Smooth muscle cell (in vitro differentiated cells): Measurements from ENCODE around the gene LEF1. TPM values are rescaled to one million over a fixed set of nuclear protein-coding genes. Genes with fewer than 3 reads are reported as not detected.

ENCODE experiments used
- DNase-seq: peaks from one replicate; lab custom pipeline; 2025; ENCODE audit not compliant: unreplicated experiment; lab: John Stamatoyannopoulos, UW
- H2AFZ ChIP-seq: fragments of 200-600 bp; sonication (generic); 2 replicates; pipeline ENCODE4 v1.6.0; 2016; ENCODE audit warnings: antibody characterized with exemption, low read depth, mild to moderate bottlenecking
- H3F3A ChIP-seq: fragments of 200-600 bp; sonication (generic); 2 replicates; pipeline ENCODE4 v1.6.0; 2017; ENCODE audit warnings: antibody characterized with exemption, low read depth
- H3K27ac ChIP-seq: fragments of 200-600 bp; sonication (generic); 2 replicates; pipeline ENCODE4 v1.5.1; 2016; ENCODE audit warnings: low read depth, mild to moderate bottlenecking
- H3K27me3 ChIP-seq: fragments of 200-600 bp; sonication (generic); 2 replicates; pipeline ENCODE4 v1.6.1; 2016; ENCODE audit warnings: low read depth, mild to moderate bottlenecking
- H3K36me3 ChIP-seq: fragments of 200-600 bp; sonication (generic); 2 replicates; pipeline ENCODE4 v1.5.1; 2016; ENCODE audit warnings: low read depth
- H3K4me1 ChIP-seq: fragments of 200-600 bp; sonication (generic); 2 replicates; pipeline ENCODE4 v1.5.1; 2016; ENCODE audit warnings: low read depth
- H3K4me2 ChIP-seq: fragments of 200-600 bp; sonication (generic); 2 replicates; pipeline ENCODE4 v1.6.0; 2016; ENCODE audit warnings: mild to moderate bottlenecking
- H3K4me3 ChIP-seq: fragments of 200-600 bp; sonication (generic); 2 replicates; pipeline ENCODE4 v1.5.1; 2016; ENCODE audit warnings: mild to moderate bottlenecking
- H3K79me2 ChIP-seq: fragments of 200-600 bp; sonication (generic); 2 replicates; pipeline ENCODE4 v1.6.0; 2016; ENCODE audit warnings: low read depth, mild to moderate bottlenecking
- H3K9ac ChIP-seq: fragments of 200-600 bp; sonication (generic); 2 replicates; pipeline ENCODE4 v1.6.0; 2016; ENCODE audit warnings: low read depth
- H3K9me3 ChIP-seq: fragments of 200-600 bp; sonication (generic); replicated peaks from 2 replicates; pipeline ENCODE4 v1.5.1; 2016; ENCODE audit warnings: low read depth
- H4K20me1 ChIP-seq: fragments of 200-600 bp; sonication (generic); 2 replicates; pipeline ENCODE4 v1.6.0; 2016; ENCODE audit warnings: low read depth
- CTCF ChIP-seq: fragments of 200-600 bp; sonication (generic); IDR thresholded peaks from 2 replicates; pipeline ENCODE4 v1.5.1; 2017; ENCODE audit warnings: borderline replicate concordance, mild to moderate bottlenecking, antibody characterized with exemption; ENCODE audit not compliant: insufficient read depth, poor library complexity, severe bottlenecking
- WGBS: methylation state at CpG from one replicate; pipeline ENCODE4 v1.1.7; 2016; ENCODE audit warnings: low lambda C conversion rate; 5-methylcytosine and 5-hydroxymethylcytosine counted together
- polyA plus RNA-seq: library from polyadenylated mRNA; unstranded; fragments of >200 nt; fragmentation: Nextera tagmentation; extraction: Ambion mirVana; gene quantifications from 2 replicates; pipeline ENCODE4 v1.2.1, GENCODE V29; 2016
- total RNA-seq: library from RNA; depleted of rRNA; stranded (reverse); fragments of >200 nt; gene quantifications from 2 replicates; pipeline ENCODE4 v1.2.3, GENCODE V29; 2014

The LEF1 gene
- total and polyA plus RNA-seq, 2 experiments from 2014 or later, result 87.3 to 96.2 TPM

GRCh38 chr4:108037884-108038283 lies 130.8 kb downstream of the LEF1 start:
- H3K36me3 ChIP-seq, result no peaks in the 10 kb centered on the region
- H3K4me3 ChIP-seq, result no peak overlapping the region
- no peaks in the 10 kb centered on the region for H3K79me2 ChIP-seq
- no peak for TF ChIP-seq CTCF
- H3F3A ChIP-seq, result no peaks in the 10 kb centered on the region
- no peak overlapping the region for H2AFZ ChIP-seq
- no peak overlapping the region for H3K4me2 ChIP-seq
- H4K20me1 ChIP-seq, result no peaks in the 10 kb centered on the region
- 83% methylated on average over 2 of the region's 2 CpGs for WGBS
- H3K27me3 ChIP-seq, result no peaks in the 10 kb centered on the region
- H3K9me3 ChIP-seq, result no peaks in the 10 kb centered on the region
- no peak overlapping the region for H3K9ac ChIP-seq
- H3K4me1 ChIP-seq, result no peaks in the 10 kb centered on the region
- H3K27ac ChIP-seq, result no peak overlapping the region
- no peak for DNase-seq

DNA sequence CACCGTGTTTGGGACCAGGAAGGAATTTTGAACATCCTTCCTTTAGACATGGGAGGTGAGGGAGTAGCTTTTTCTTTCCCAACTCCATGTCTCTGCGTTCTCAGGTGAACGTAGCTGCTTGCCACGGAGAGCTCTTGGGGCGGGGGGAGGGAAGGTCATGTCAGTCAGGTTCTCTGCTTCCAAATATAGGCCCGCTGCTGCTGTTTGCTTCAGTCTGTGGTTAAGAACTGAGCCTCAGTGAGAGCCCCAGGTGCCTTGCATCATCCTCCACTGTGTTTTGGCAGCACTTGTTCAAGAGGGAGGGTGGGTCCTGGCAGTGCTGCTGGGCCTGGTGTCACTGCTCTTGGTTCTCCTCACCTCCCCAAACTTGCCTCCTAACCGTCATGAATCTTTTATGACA lies 132.5 kb downstream of the LEF1 start:
- no peaks in the 10 kb centered on the region for H3K9me3 ChIP-seq
- no peaks in the 10 kb centered on the region for H4K20me1 ChIP-seq
- H3K4me2 ChIP-seq, result no peak overlapping the region
- H3K9ac ChIP-seq, result no peak overlapping the region
- H3K27me3 ChIP-seq, result no peaks in the 10 kb centered on the region
- TF ChIP-seq CTCF, result no peak
- H3K4me3 ChIP-seq, result no peak overlapping the region
- H3K27ac ChIP-seq, result no peak overlapping the region
- no peaks in the 10 kb centered on the region for H3K4me1 ChIP-seq
- WGBS, result 88% methylated on average over 7 of the region's 7 CpGs
- H3K36me3 ChIP-seq, result no peaks in the 10 kb centered on the region
- H2AFZ ChIP-seq, result no peak overlapping the region
- no peaks in the 10 kb centered on the region for H3F3A ChIP-seq
- no peaks in the 10 kb centered on the region for H3K79me2 ChIP-seq
- no peak for DNase-seq

GRCh38 chr4:108035691-108036090 lies 133.0 kb downstream of the LEF1 start:
- DNase-seq, result no peak
- H3K9me3 ChIP-seq, result no peaks in the 10 kb centered on the region
- no peaks in the 10 kb centered on the region for H3K4me1 ChIP-seq
- H2AFZ ChIP-seq, result no peak overlapping the region
- H3K27me3 ChIP-seq, result no peaks in the 10 kb centered on the region
- H3K4me2 ChIP-seq, result no peak overlapping the region
- H3K4me3 ChIP-seq, result no peak overlapping the region
- H3K27ac ChIP-seq, result no peak overlapping the region
- TF ChIP-seq CTCF, result no peak
- WGBS, result 97% methylated on average over 6 of the region's 6 CpGs
- no peak overlapping the region for H3K9ac ChIP-seq
- no peaks in the 10 kb centered on the region for H3K79me2 ChIP-seq
- H4K20me1 ChIP-seq, result no peaks in the 10 kb centered on the region
- no peaks in the 10 kb centered on the region for H3K36me3 ChIP-seq
- H3F3A ChIP-seq, result no peaks in the 10 kb centered on the region

DNA sequence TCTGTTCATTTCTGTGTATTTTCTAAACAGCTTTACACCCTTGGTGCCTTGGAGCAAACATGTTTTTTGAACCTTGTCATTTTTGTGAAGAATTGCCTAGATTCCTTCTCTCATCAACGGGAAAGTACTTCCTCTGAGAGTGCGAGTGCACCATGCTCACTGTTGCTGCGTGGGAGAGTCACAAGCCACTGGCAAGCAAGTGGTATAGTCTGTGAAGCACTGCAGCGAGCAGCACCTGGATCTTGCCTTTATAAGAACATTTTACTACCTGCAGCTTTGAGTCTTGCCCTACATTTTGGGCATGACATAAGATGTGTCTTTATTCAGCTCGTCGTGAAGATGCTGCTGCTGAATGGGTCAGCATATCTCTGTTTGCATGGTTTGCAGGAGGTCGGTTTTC lies 134.2 kb downstream of the LEF1 start:
- H3K27me3 ChIP-seq, result no peaks in the 10 kb centered on the region
- H3K4me1 ChIP-seq, result no peaks in the 10 kb centered on the region
- H3K4me2 ChIP-seq, result no peak overlapping the region
- H3K79me2 ChIP-seq, result no peaks in the 10 kb centered on the region
- no peaks in the 10 kb centered on the region for H4K20me1 ChIP-seq
- no peaks in the 10 kb centered on the region for H3F3A ChIP-seq
- 93% methylated on average over 7 of the region's 7 CpGs for WGBS
- H2AFZ ChIP-seq, result no peak overlapping the region
- H3K9ac ChIP-seq, result no peak overlapping the region
- no peaks in the 10 kb centered on the region for H3K9me3 ChIP-seq
- H3K27ac ChIP-seq, result no peak overlapping the region
- no peak overlapping the region for H3K4me3 ChIP-seq
- no peak for TF ChIP-seq CTCF
- H3K36me3 ChIP-seq, result no peaks in the 10 kb centered on the region
- no peak for DNase-seq
